Breast epithelium (tissue), 4 donors: ENCODE results near the gene CFAP46. TPM values are rescaled to one million over a fixed set of nuclear protein-coding genes. Genes with fewer than 3 reads are reported as not detected.
"Not testable (repeated sequence)": the region's sequence is repeated elsewhere in the genome, so short reads cannot be mapped to it uniquely, and the experiment has no call there.

Experiments used
- DNase-seq, 2 donors: peaks; one replicate each; pipeline ENCODE4 v3.0.0-alpha.2; 2019; ENCODE audit warnings: low spot score in 2 of 2
- H3K27ac ChIP-seq, 2 donors: fragments of 200-600 bp; sonication (generic) in 1 of 2; one replicate each; pipeline ENCODE4 v1.5.1; 2016 to 2019; ENCODE audit warnings: mild to moderate bottlenecking in 1 of 2
- H3K27me3 ChIP-seq, 2 donors: fragments of 200-600 bp; sonication (generic) in 1 of 2; one replicate each; pipeline versions ENCODE4 v1.5.1 to v1.6.0; 2017 to 2019; ENCODE audit warnings: control low read depth in 1 of 2, mild to moderate bottlenecking in 1 of 2
- H3K36me3 ChIP-seq: fragments of 200-600 bp; one replicate; pipeline ENCODE4 v1.5.1; 2019
- H3K4me1 ChIP-seq, 2 donors: fragments of 200-600 bp; sonication (generic); one replicate each; pipeline ENCODE4 v1.5.1; 2016 to 2019; ENCODE audit warnings: control low read depth in 1 of 2
- H3K4me3 ChIP-seq, 3 donors: fragments of 200-600 bp; sonication (generic); 1 replicate in 2 of 3; 2 replicates in 1 of 3; pipeline ENCODE4 v1.5.1; 2016 to 2019; ENCODE audit warnings: mild to moderate bottlenecking in 3 of 3, moderate library complexity in 2 of 3
- H3K9me3 ChIP-seq, 2 donors: fragments of 200-600 bp; sonication (generic) in 1 of 2; one replicate each; pipeline ENCODE4 v1.5.1; 2016 to 2019; ENCODE audit warnings: control low read depth in 1 of 2
- CTCF ChIP-seq, 3 donors: fragments of 450-650 bp; IDR thresholded peaks; one replicate each; pipeline ENCODE4 v1.5.1; 2016 to 2017; ENCODE audit warnings: antibody characterized with exemption in 3 of 3, mild to moderate bottlenecking in 3 of 3, moderate library complexity in 3 of 3
- POLR2A ChIP-seq: fragments of 450-650 bp; IDR thresholded peaks from one replicate; pipeline ENCODE4 v1.6.1; 2016; ENCODE audit warnings: antibody characterized with exemption, mild to moderate bottlenecking, moderate library complexity
- POLR2AphosphoS5 ChIP-seq, 3 donors: sonication (generic); formaldehyde crosslinking; IDR thresholded peaks; one replicate each; pipeline ENCODE4 v1.6.1; 2017; ENCODE audit warnings: antibody characterized with exemption in 3 of 3
- intact Hi-C: fragments of 100-400 bp; cut with DNase I; formaldehyde crosslinking; loops from one replicate; pipeline ENCODE4 v1.15.1; 2023; ENCODE audit warnings: low total_unique reads
- total RNA-seq, 3 donors: library from RNA; depleted of rRNA; stranded (reverse); fragments of >200 nt; gene quantifications; one replicate each; pipeline ENCODE4 v1.1.0, GENCODE V29; 2016

The CFAP46 gene
- total RNA-seq, 3 donors from 2014 or later: 0.16 to 0.73 (median 0.66) TPM

- peaks cover 0 to 36% of the 10 kb centered on the region in 2 donors for H3K27me3 ChIP-seq
- H3K4me1 ChIP-seq: no peaks in the 10 kb centered on the region
- H3K4me3 ChIP-seq: no peak overlapping the region
- intact Hi-C loops: no loop called here
- no peak for DNase-seq
- H3K36me3 ChIP-seq: no peaks in the 10 kb centered on the region
- H3K9me3 ChIP-seq: peaks cover 1 to 2% of the 10 kb centered on the region in 2 donors
- TF ChIP-seq POLR2A (no peak), CTCF (IDR thresholded peaks at IDR 0.05) (no peak), POLR2AphosphoS5 (IDR thresholded peaks at IDR 0.05) (no peak)
- H3K27ac ChIP-seq: no peak overlapping the region
These were observed 145.5 kb downstream of the CFAP46 start for GRCh38 chr10:132796846-132797245.

- H3K36me3 ChIP-seq: no peaks in the 10 kb centered on the region
- TF ChIP-seq POLR2AphosphoS5 (IDR thresholded peaks at IDR 0.05) (no peak), POLR2A (no peak), CTCF (IDR thresholded peaks at IDR 0.05) (no peak)
- no peak overlapping the region for H3K4me3 ChIP-seq
- no peaks in the 10 kb centered on the region for H3K9me3 ChIP-seq
- DNase-seq: no peak
- peaks cover 3 to 59% of the 10 kb centered on the region in 2 donors for H3K27me3 ChIP-seq
- H3K27ac ChIP-seq: no peak overlapping the region
- intact Hi-C loops: no loop called here
- H3K4me1 ChIP-seq: no peaks in the 10 kb centered on the region
These were observed 148.2 kb downstream of the CFAP46 start for GRCh38 chr10:132793871-132794849.

GRCh38 chr10:132793213-132793612 lies 149.2 kb downstream of the CFAP46 start:
- no peak for DNase-seq
- no peak overlapping the region for H3K27ac ChIP-seq
- H3K9me3 ChIP-seq: no peaks in the 10 kb centered on the region
- TF ChIP-seq POLR2AphosphoS5 (IDR thresholded peaks at IDR 0.05) (no peak), CTCF (IDR thresholded peaks at IDR 0.05) (no peak), POLR2A (no peak)
- H3K36me3 ChIP-seq: no peaks in the 10 kb centered on the region
- intact Hi-C loops: no loop called here
- H3K4me1 ChIP-seq: no peaks in the 10 kb centered on the region
- peaks cover 6 to 69% of the 10 kb centered on the region in 2 donors for H3K27me3 ChIP-seq
- H3K4me3 ChIP-seq: no peak overlapping the region

- H3K27me3 ChIP-seq: peaks cover 6 to 73% of the 10 kb centered on the region in 2 donors
- intact Hi-C loops: no loop called here
- H3K9me3 ChIP-seq: no peaks in the 10 kb centered on the region
- H3K4me3 ChIP-seq: no peak overlapping the region
- H3K36me3 ChIP-seq: no peaks in the 10 kb centered on the region
- no peaks in the 10 kb centered on the region for H3K4me1 ChIP-seq
- no peak for DNase-seq
- TF ChIP-seq POLR2A (no peak), CTCF (IDR thresholded peaks at IDR 0.05) (no peak), POLR2AphosphoS5 (IDR thresholded peaks at IDR 0.05) (no peak)
- H3K27ac ChIP-seq: no peak overlapping the region
These were observed 149.6 kb downstream of the CFAP46 start for GRCh38 chr10:132792796-132793195.

- H3K4me1 ChIP-seq, DNase-seq, H3K4me3 ChIP-seq, intact Hi-C loops, H3K27ac ChIP-seq, H3K36me3 ChIP-seq, H3K9me3 ChIP-seq: not testable (repeated sequence)
- H3K27me3 ChIP-seq: peaks cover 6 to 80% of the 10 kb centered on the region in 2 donors
These were observed 150.3 kb downstream of the CFAP46 start for GRCh38 chr10:132792099-132792498.
